Erythroblast (primary cell): ENCODE measurements around the gene GTSF1L.

Experiments used
- GATA1 ChIP-seq: IDR thresholded peaks from 2 replicates; pipeline ENCODE4 v1.6.1; 2011; ENCODE audit warnings: low read depth, mild to moderate bottlenecking, control low read depth, low read length, moderate library complexity
- POLR2A ChIP-seq: IDR thresholded peaks from 2 replicates; pipeline ENCODE4 v1.6.1; 2011; ENCODE audit warnings: mild to moderate bottlenecking, low read length

DNA sequence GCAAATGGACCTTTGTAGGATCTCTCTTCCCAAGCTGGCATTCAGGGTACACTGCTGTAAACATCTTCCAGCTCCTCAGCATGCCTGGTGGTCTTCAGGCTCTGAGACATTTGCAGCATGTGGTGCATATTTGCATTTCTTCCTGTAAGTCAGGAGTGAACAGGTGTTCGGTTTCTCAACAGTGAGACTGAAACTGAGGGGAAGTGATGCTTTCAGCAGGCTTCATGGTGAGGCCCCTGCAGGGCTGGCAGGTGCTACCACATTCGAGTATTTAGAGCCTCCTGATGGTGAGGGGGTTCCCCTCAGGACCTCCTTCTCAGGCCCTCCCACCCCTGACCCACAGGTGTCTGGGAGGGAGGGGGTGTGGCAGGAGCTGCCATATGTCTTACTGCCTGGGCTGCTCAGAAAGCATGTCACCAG, 44.8 kb downstream of the GTSF1L start:
- TF ChIP-seq POLR2A (no peak), GATA1 (no peak)
